DND-41 (cell line): ENCODE data around the gene ERG.

Source experiments
- ATAC-seq: fragments of 200-7000 bp; cut with Tn5 transposase; 3 replicates; pipeline ENCODE4 v1.9.1; 2021; ENCODE audit warnings: low read depth; ENCODE audit not compliant: insufficient read depth
- DNase-seq: peaks from one replicate; pipeline ENCODE4 v3.0.0-alpha.2; 2020
- H2AFZ ChIP-seq: 2 replicates; pipeline ENCODE4 v1.6.0; 2012; ENCODE audit warnings: low read depth, low read length
- H3K27ac ChIP-seq: 2 replicates; pipeline ENCODE4 v1.5.1; 2012; ENCODE audit warnings: low read length, inconsistent platforms
- H3K27me3 ChIP-seq: fragments of 200-600 bp; sonication (generic); 2 replicates; pipeline ENCODE4 v1.6.0; 2012; ENCODE audit warnings: low read length, mild to moderate bottlenecking, inconsistent platforms; ENCODE audit not compliant: insufficient read depth, poor library complexity
- H3K36me3 ChIP-seq: 2 replicates; pipeline ENCODE4 v1.5.1; 2012; ENCODE audit warnings: low read length, inconsistent platforms; ENCODE audit not compliant: insufficient read depth
- H3K4me1 ChIP-seq: 2 replicates; pipeline ENCODE4 v1.5.1; 2012; ENCODE audit warnings: mild to moderate bottlenecking, low read length; ENCODE audit not compliant: insufficient read depth
- H3K4me2 ChIP-seq: 2 replicates; pipeline ENCODE4 v1.6.0; 2012; ENCODE audit warnings: mild to moderate bottlenecking, moderate library complexity, low read length, inconsistent platforms; ENCODE audit not compliant: insufficient read depth
- H3K4me3 ChIP-seq, 2 experiments: fragments of 200-600 bp in 1 of 2; shearing (Covaris generic) in 1 of 2; 2 replicates each; pipeline ENCODE4 v1.5.1; 2012 to 2016; ENCODE audit warnings: inconsistent platforms in 2 of 2, low read length in 2 of 2, mild to moderate bottlenecking in 2 of 2, low read depth in 1 of 2, moderate library complexity in 1 of 2
- H3K79me2 ChIP-seq: 2 replicates; pipeline ENCODE4 v1.6.0; 2012; ENCODE audit warnings: low read length, inconsistent platforms; ENCODE audit not compliant: insufficient read depth
- H3K9ac ChIP-seq: 2 replicates; pipeline ENCODE4 v1.6.0; 2012; ENCODE audit warnings: low read depth, mild to moderate bottlenecking, inconsistent platforms, low read length, moderate library complexity
- H3K9me3 ChIP-seq: 2 replicates; pipeline ENCODE4 v1.5.1; 2012; ENCODE audit warnings: low read length, moderate library complexity, mild to moderate bottlenecking, inconsistent platforms; ENCODE audit not compliant: insufficient read depth, severe bottlenecking
- H4K20me1 ChIP-seq: 2 replicates; pipeline ENCODE4 v1.6.0; 2012; ENCODE audit warnings: low read length; ENCODE audit not compliant: insufficient read depth
- CTCF ChIP-seq: IDR thresholded peaks from 2 replicates; pipeline ENCODE4 v1.5.1; 2012; ENCODE audit warnings: borderline replicate concordance, low read length, moderate library complexity, mild to moderate bottlenecking; ENCODE audit not compliant: poor library complexity, severe bottlenecking; ENCODE audit errors: extremely low read depth
- EZH2 ChIP-seq: IDR thresholded peaks from 3 replicates; pipeline ENCODE4 v1.6.1; 2012; ENCODE audit warnings: borderline replicate concordance, low read depth, mild to moderate bottlenecking, moderate library complexity, low read length, inconsistent platforms; ENCODE audit not compliant: severe bottlenecking

The ERG gene

DNA sequence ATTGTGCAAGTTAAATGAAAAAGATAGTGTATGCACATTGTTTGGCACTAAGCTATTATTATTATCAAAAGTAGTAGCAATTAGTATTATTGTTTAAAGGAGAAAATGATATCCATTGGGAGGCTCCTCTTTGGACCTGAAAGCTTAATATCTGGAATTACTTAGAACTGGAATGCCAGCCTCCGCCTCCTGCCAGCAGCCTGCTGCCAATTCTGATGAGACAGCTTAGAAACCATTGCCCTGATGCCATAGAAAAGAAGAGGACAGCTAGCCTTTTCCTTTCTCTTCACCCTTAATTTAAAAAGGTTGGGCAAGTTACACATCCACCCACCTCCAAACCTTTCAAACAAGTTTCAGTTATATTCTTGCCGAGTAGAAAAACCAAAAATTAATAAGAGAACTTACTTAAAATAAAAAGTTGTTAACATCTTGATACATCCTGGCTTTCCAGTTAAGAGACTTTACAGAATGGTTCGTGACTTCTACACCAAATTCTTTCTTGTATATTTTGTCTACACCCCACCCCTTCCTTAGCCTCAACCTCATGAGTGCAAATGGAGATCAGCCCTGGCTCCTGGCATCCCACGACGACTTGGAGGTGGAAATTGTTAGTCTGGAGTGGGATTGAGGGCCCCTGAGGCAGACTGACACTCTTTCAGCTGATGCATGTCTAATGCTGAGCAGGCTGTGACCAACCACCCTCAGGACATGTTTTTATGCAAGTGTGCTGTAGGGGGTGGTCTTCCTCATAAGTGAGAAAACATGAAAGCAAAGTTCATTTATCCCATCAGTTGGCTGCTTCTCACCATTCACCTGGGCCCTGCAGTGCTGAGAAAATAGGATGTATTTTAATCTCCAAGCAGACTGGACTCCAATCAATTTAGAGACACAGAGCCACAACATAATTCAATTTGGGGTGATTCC lies 120.8 kb downstream of the ERG start:
- Histone ChIP-seq H3K4me2 (no peak overlapping the region), H3K4me1 (no peaks in the 10 kb centered on the region), H4K20me1 (no peaks in the 10 kb centered on the region), H3K27ac (no peak overlapping the region), H2AFZ (no peak overlapping the region), H3K27me3 (no peaks in the 10 kb centered on the region), H3K36me3 (no peaks in the 10 kb centered on the region), H3K9ac (no peak overlapping the region), H3K79me2 (no peaks in the 10 kb centered on the region), H3K9me3 (peaks cover 2% of the 10 kb centered on the region), H3K4me3 (no peak overlapping the region)
- TF ChIP-seq CTCF = no peak
- no peak for TF ChIP-seq EZH2
- DNase-seq (no peak), ATAC-seq (no peak)

DNA sequence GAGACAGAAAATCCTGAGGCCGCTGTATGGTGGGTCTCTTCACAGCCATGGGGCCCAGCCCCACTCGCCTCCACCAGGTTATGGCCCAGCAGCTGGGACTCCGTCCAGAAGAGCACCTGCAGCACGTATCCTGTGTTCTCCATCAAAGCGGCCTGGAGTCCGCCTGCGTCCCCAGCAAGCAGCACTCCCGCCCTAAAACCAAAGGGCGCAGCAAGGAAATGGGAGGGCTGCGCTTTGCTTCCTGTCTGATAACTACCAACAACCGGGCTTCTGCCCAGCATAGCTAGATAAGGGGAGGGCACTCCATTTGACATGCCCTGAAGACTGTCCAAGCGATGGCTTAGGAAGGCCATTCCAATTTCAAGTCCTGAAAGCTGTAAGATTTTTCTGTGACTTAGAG lies 121.6 kb downstream of the ERG start:
- no peak for TF ChIP-seq EZH2
- no peak for TF ChIP-seq CTCF
- no peaks in the 10 kb centered on the region for H3K4me1 ChIP-seq
- peaks cover 2% of the 10 kb centered on the region for H3K9me3 ChIP-seq
- H3K4me2 ChIP-seq = no peak overlapping the region
- no peaks in the 10 kb centered on the region for H3K27me3 ChIP-seq
- H3K9ac ChIP-seq = no peak overlapping the region
- no peaks in the 10 kb centered on the region for H4K20me1 ChIP-seq
- H3K27ac ChIP-seq = no peak overlapping the region
- no peaks in the 10 kb centered on the region for H3K79me2 ChIP-seq
- no peak overlapping the region for H2AFZ ChIP-seq
- DNase-seq = no peak
- no peak overlapping the region for H3K4me3 ChIP-seq
- ATAC-seq = no peak
- no peaks in the 10 kb centered on the region for H3K36me3 ChIP-seq

- TF ChIP-seq EZH2 (no peak), CTCF (no peak)
- Histone ChIP-seq H2AFZ (no peak overlapping the region), H3K9ac (no peak overlapping the region)
Observed at GRCh38 chr21:38376235-38376634, 122.0 kb downstream of the ERG start.

More at GRCh38 chr21:38376235-38376634, 122.0 kb downstream of the ERG start:
- Histone ChIP-seq H4K20me1 (no peaks in the 10 kb centered on the region), H3K27me3 (no peaks in the 10 kb centered on the region), H3K36me3 (no peaks in the 10 kb centered on the region), H3K27ac (no peak overlapping the region), H3K9me3 (peaks cover 2% of the 10 kb centered on the region), H3K4me2 (no peak overlapping the region), H3K4me3 (no peak overlapping the region), H3K4me1 (no peaks in the 10 kb centered on the region), H3K79me2 (no peaks in the 10 kb centered on the region)
- ATAC-seq = no peak
- no peak for DNase-seq
